K562 (cell line): ENCODE results near the gene TAF5L. TPM values are rescaled to one million over a fixed set of nuclear protein-coding genes. Genes with fewer than 3 reads are reported as not detected.

ENCODE experiments used
- BCLAF1 ChIP-seq, 2 experiments: fragments of 450-650 bp in 1 of 2; IDR thresholded peaks; 2 replicates each; pipeline ENCODE4 v1.6.1; 2011 to 2017; ENCODE audit warnings: low read depth in 2 of 2, antibody characterized with exemption in 1 of 2, borderline replicate concordance in 1 of 2, low read length in 1 of 2, mild to moderate bottlenecking in 1 of 2, mixed read lengths in 1 of 2; ENCODE audit not compliant: control insufficient read depth in 1 of 2
- DIDO1 ChIP-seq: fragments of 450-650 bp; IDR thresholded peaks from 2 replicates; pipeline ENCODE4 v1.6.1; 2016; ENCODE audit warnings: low read depth, missing biosample characterization, missing genetic modification characterization
- HNRNPH1 ChIP-seq: fragments of 200-400 bp; formaldehyde crosslinking; optimal IDR thresholded peaks from 2 replicates; pipeline ENCODE3; 2017; ENCODE audit warnings: low read depth, mild to moderate bottlenecking, low read length, moderate library complexity
- MAFK ChIP-seq: IDR thresholded peaks from 2 replicates; pipeline ENCODE4 v1.6.1; 2011; ENCODE audit warnings: low read length, improper control_type of control experiment
- MGA ChIP-seq: fragments of 450-650 bp; IDR thresholded peaks from 2 replicates; pipeline ENCODE4 v1.6.1; 2016; ENCODE audit warnings: mild to moderate bottlenecking, moderate library complexity
- NCOA6 ChIP-seq: fragments of 450-650 bp; IDR thresholded peaks from 2 replicates; pipeline ENCODE4 v1.6.1; 2017; ENCODE audit warnings: mild to moderate bottlenecking
- PTRF ChIP-seq: fragments of 450-650 bp; IDR thresholded peaks from 2 replicates; pipeline ENCODE4 v1.6.1; 2016; ENCODE audit warnings: mild to moderate bottlenecking, missing genetic modification characterization, missing compliant biosample characterization
- SMARCE1 ChIP-seq: fragments of 450-650 bp; IDR thresholded peaks from 2 replicates; pipeline ENCODE4 v1.7.1; 2016; ENCODE audit warnings: mild to moderate bottlenecking
- ZNF444 ChIP-seq: fragments of 250-450 bp; sonication (Bioruptor Pico); IDR thresholded peaks from 2 replicates; pipeline ENCODE4 v1.4.0; 2020; ENCODE audit warnings: mild to moderate bottlenecking, moderate library complexity
- ZNF511 ChIP-seq: sonication (generic); formaldehyde crosslinking; IDR thresholded peaks from 2 replicates; pipeline ENCODE4 v1.8.0; 2022; ENCODE audit warnings: mild to moderate bottlenecking, missing genetic modification reagents
- polyA plus RNA-seq, 8 experiments: library from polyadenylated mRNA; depleted of rRNA in 4 of 8; stranded (reverse) in 5 of 8; unstranded in 3 of 8; fragments of >200 nt; fragmentation: Nextera tagmentation in 2 of 8; fragmentation: Illumina TruSeq in 1 of 8; extraction: Ambion mirVana in 2 of 8; extraction: Trizol in 1 of 8; gene quantifications; 2 replicates each; pipeline versions ENCODE4 v1.2.1 to v1.2.3, GENCODE V29; 2011 to 2014; ENCODE audit warnings: inconsistent platforms in 1 of 8, missing spikeins in 1 of 8
- total RNA-seq, 7 experiments: library from RNA; depleted of rRNA in 6 of 7; stranded (reverse); fragments of >200 nt in 6 of 7; fragmentation: Illumina TruSeq in 2 of 7; extraction: Trizol in 2 of 7; gene quantifications; 2 replicates each; pipeline versions ENCODE4 v1.2.1 to v1.2.3, GENCODE V29; 2011 to 2021; ENCODE audit warnings: low replicate concordance in 1 of 7

The TAF5L gene
- total and polyA plus RNA-seq, 9 of the 15 experiments (the other 6 are each of a cell fraction or from before 2014, with no cell fraction given) = 2.2 to 34.2 (median 23.3) TPM

GRCh38 chr1:229558460-229559335, 67.2 kb downstream of the TAF5L start, which contains the start of gene ABCB10 (continued):
- TF ChIP-seq BCLAF1 (IDR thresholded peaks at IDR 0.05; ENCODE audit: borderline replicate concordance in 1 of 2, control insufficient read depth in 1 of 2, low read depth in 2 of 2, low read length in 1 of 2) = peak in 1 of 2 experiments; percentile 69; a peak in 1 of 4 replicates
- TF ChIP-seq HNRNPH1 = no peak
- peak; percentile 78; the same call in 1 of the 2 replicates for TF ChIP-seq ZNF511 (CRISPR knock-in tag)
- TF ChIP-seq ZNF444 (CRISPR knock-in tag) = no peak
- no peak for TF ChIP-seq DIDO1 (tag)
- 0 out of 2 replicates have a peak, but pooled peaks have one; percentile 24 for TF ChIP-seq MGA
- no peak for TF ChIP-seq PTRF (tag)
- no peak for TF ChIP-seq MAFK
- no peak for TF ChIP-seq NCOA6
- 0 out of 2 replicates have a peak, but pooled peaks have one; percentile 72 for TF ChIP-seq SMARCE1
